Measurements from ENCODE around the gene KLK14.

GRCh38 chr19:51121257-51121656 is 38.6 kb upstream of the KLK14 start:
- no peak for TF ChIP-seq EP300 (IDR thresholded peaks at IDR 0.05; ENCODE audit: low read depth)
- TF ChIP-seq CTCF (IDR thresholded peaks at IDR 0.05), result no peak
- TF ChIP-seq POLR2A (IDR thresholded peaks at IDR 0.05), result no peak
- TF ChIP-seq POLR2AphosphoS5 (IDR thresholded peaks at IDR 0.05), result no peak
